ENCODE measurements around the gene SLIT3.

DNA sequence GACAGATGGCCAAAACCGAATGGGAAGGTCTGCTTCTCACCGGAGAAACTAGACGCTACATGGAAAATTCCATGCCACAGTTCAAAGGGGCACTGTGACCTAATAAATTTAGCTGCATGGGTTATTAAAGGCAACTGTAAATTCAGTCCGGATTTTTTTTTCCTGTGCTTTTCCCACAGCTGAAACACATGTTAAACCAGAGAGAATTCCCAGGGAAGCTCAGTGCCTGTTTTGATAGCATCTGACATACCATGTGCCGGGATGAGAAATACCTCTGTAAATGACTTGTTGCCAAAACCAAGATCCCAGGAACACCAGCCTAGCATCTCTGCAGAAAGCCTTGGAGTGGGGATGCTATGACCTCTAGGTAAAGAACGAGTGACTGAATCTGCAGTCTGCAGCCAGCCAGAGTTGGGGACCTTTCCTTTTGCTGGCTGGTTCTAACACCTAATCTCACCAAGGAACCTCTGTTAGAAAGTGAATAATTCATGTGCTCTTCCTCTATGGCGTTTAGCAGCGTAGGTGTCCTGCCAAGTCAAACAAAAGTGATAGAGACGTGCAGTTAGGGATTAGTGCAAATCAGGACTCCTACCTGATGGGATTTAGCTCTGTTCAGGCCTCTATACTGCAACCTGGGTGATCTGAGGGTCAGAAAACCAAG, 77.9 kb downstream of the SLIT3 start:
- TF ChIP-seq, protein P1, sequence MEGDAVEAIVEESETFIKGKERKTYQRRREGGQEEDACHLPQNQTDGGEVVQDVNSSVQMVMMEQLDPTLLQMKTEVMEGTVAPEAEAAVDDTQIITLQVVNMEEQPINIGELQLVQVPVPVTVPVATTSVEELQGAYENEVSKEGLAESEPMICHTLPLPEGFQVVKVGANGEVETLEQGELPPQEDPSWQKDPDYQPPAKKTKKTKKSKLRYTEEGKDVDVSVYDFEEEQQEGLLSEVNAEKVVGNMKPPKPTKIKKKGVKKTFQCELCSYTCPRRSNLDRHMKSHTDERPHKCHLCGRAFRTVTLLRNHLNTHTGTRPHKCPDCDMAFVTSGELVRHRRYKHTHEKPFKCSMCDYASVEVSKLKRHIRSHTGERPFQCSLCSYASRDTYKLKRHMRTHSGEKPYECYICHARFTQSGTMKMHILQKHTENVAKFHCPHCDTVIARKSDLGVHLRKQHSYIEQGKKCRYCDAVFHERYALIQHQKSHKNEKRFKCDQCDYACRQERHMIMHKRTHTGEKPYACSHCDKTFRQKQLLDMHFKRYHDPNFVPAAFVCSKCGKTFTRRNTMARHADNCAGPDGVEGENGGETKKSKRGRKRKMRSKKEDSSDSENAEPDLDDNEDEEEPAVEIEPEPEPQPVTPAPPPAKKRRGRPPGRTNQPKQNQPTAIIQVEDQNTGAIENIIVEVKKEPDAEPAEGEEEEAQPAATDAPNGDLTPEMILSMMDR (conservative IDR thresholded peaks at IDR 0.05; ENCODE audit: low read depth in 2 of 2): no peak
- no peak for TF ChIP-seq EZH2phosphoT487 (IDR thresholded peaks at IDR 0.05; ENCODE audit: unreplicated experiment)

Data from GM23338 (cell line).